Hematopoietic multipotent progenitor cell treated with erythropoietin and hydrocortisone succinate and interleukin-3 and kit ligand, for 15 days (in vitro differentiated cells): ENCODE data around the gene ALG12.

Source experiments
- DNase-seq: peaks from one replicate; pipeline ENCODE4 v3.0.0-alpha.2; 2015; ENCODE audit warnings: low spot score

Gene ALG12

GRCh38 chr22:49887702-49888101 is 30.5 kb downstream of the ALG12 start:
- DNase-seq, result no peak

GRCh38 chr22:49887064-49887451 is 31.2 kb downstream of the ALG12 start:
- DNase-seq, result no peak

GRCh38 chr22:49886346-49887063 is 31.7 kb downstream of the ALG12 start:
- no peak for DNase-seq

DNA sequence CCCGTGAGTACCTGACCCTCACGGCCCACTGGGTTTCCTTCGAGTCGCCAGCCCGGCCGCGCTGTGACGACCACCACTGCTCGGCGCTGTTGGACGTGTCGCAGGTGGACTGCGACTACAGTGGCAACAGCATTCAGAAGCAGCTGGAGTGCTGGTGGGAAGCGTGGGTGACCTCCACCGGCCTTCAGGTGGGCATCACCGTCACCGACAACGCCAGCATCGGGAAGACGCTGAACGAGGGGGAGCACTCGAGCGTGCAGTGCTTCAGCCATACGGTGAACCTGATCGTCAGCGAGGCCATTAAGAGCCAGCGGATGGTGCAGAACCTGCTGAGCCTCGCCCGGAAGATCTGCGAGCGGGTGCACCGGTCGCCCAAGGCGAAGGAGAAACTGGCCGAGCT is 32.4 kb downstream of the ALG12 start:
- DNase-seq, result no peak

DNA sequence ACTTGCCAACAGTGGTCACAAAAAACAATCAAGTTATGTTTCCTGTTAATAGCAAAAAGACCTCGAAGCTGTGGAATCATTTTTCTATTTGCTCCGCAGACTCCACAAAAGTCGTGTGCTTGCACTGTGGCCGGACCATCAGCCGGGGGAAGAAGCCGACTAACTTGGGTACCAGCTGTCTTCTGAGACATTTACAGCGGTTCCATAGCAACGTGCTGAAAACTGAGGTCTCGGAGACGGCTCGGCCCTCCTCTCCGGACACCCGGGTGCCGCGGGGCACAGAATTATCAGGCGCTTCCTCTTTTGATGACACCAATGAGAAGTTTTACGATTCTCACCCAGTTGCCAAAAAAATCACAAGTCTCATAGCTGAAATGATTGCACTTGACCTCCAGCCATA is 33.0 kb downstream of the ALG12 start:
- no peak for DNase-seq

DNA sequence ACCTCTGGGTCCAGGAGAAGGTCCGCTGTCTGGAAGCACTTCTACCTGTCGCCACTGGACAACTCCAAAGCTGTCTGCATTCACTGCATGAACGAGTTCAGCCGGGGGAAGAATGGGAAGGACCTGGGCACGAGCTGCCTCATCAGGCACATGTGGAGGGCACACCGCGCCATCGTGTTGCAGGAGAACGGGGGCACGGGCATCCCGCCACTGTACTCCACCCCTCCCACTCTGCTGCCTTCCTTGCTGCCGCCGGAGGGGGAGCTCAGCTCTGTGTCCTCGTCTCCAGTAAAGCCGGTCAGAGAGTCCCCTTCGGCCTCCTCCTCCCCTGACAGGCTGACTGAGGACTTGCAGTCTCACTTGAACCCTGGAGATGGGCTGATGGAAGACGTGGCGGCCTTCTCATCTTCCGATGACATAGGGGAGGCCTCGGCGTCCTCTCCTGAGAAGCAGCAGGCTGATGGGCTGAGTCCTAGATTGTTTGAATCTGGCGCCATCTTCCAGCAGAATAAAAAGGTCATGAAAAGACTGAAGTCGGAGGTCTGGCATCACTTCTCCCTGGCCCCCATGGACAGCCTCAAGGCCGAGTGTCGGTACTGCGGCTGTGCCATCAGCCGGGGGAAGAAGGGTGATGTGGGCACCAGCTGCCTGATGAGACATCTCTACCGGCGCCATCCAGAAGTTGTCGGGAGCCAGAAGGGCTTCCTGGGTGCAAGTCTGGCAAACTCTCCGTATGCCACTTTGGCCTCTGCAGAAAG is 33.6 kb downstream of the ALG12 start:
- no peak for DNase-seq

DNA sequence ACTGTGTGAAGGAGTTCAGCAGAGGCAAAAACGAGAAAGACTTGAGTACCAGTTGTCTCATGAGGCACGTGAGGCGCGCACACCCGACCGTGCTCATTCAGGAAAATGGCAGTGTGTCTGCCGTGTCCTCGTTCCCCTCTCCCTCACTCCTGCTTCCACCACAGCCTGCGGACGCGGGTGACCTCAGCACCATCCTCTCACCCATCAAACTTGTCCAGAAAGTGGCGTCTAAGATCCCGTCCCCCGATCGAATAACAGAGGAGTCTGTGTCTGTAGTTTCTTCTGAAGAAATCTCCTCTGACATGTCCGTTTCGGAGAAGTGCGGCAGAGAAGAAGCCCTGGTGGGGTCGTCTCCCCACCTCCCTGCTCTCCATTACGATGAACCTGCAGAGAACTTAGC is 34.2 kb downstream of the ALG12 start:
- no peak for DNase-seq

GRCh38 chr22:49883294-49883640 is 35.0 kb downstream of the ALG12 start:
- DNase-seq, result no peak

DNA sequence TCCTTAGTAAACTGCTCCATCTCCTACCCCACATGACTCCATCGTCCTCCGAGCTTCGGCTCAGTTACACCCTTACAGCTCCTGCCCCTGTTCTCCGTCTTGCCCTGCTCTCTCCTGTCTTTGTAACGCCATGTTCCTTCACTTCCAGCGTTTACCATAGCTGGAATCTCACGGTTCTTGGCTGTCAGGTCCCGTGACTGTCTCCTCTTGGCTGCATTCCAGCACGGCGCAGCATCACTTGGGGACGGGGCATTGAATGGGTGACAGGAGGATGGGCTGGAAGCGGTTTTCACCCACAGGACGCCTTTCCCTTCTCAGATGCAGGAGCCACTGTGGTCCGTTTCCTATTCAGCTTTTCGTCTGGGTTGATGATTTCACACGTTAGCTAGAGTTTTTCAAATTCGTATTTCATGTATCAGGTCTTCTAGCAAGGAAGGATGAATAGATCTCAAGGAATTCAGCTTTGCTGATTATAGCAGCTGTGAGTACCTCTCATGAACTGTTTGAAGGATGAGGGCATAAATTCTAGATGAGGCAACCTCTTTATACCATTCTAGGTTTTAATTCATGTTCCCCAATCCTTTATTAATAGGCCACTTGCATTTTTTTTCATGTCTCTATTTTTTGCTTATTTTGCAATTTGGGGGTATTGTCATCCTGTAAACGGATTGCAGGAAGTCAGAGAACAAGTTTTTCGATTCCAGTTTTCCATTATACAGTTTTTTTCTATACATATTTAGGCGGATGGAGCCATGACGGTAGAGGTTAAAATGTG is 35.5 kb downstream of the ALG12 start:
- DNase-seq, result no peak

GRCh38 chr22:49881856-49882255 is 36.4 kb downstream of the ALG12 start:
- DNase-seq, result no peak

- DNase-seq, result no peak
These were observed 38.0 kb downstream of the ALG12 start for GRCh38 chr22:49880281-49880680.

- DNase-seq, result no peak
These were observed 38.4 kb downstream of the ALG12 start for GRCh38 chr22:49879871-49880270.

DNA sequence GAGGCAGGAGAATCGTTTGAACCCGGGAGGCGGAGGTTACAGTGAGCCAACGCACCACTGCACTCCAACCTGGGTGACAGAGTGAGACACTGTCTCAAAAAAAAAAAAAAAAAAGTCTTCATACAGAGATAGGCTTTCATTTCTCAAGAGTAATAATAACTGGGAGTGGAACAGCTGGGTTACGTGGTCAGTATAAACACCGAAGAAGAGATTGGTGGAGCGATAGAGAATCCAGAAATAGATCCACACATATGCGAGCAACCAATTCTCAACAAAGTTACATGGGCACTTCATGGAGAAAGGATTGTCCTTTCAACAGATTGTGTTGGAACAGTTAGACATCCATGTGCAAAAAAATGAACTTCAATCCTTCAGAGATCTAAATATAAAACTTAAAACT is 40.0 kb downstream of the ALG12 start:
- no peak for DNase-seq

DNA sequence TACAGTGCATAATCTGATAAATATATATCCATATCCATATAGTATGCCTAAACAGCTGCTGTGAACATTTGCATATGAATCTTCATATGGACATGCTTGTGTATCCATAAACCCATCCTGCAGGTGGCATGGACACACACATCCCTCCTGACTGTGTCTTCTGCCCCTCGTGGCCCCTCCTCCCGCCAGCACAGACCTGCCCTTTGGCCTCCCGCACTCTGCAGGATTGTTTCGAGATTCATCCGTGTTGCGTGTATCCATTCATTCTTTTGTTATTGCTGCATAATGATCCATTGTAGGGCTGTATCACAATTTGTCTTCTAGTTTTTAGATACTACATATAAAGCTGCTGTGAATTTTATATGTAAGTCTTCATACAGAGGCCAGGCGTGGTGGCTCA is 40.6 kb downstream of the ALG12 start:
- DNase-seq, result no peak

DNA sequence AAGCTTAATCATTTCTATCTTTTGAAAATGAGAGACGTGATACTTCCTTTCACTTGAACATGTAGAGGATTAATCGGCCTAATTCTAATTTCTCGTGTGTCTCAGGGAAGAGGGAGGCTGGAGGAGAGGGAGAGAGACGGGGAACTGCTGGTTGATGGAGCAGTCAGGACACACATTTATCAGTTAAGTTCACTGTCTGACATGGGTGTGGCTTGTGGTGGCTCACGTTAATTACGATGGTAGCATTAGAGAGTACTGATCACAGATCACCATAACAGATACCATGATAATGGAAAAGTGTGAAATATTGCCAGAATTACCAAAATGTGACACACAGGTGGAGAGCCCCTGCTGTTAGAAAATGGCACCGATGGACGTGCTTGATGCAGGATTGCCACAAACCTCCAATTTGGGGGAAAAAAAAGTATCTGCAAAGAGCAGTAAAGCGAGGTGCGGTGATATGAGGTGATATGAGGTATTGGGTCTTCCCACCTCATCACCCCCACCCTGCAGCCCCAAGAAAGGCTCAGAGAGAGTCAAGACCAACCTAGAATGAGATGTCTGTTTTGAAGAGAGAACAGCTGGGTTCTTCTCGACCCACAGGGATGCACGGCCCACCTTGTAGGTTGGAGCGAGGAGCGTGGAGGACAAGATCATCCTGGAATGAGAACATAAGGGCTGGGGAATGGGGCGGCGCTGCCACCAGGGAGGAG is 44.9 kb downstream of the ALG12 start:
- DNase-seq, result no peak

- no peak for DNase-seq
These were observed 45.9 kb downstream of the ALG12 start for GRCh38 chr22:49872347-49872746.

DNA sequence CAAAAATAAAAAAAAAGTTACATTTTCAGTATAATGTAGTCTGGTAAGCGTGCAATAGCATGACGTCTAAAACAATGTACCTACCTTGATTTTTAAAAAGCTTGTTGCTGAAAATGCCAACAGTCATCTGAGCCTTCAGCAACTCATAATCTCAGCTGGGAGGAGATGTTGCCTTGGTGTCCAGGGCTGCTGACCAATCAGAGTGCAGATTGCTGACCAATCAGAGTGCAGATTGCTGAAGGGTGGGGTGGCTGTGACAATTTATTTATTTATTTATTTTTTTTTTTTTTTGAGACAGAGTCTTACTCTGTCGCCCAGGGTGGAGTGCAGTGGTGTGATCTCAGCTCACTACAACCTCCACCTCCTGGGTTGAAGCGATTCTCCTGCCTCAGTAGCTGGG is 46.8 kb downstream of the ALG12 start:
- DNase-seq, result peak; percentile 32

DNA sequence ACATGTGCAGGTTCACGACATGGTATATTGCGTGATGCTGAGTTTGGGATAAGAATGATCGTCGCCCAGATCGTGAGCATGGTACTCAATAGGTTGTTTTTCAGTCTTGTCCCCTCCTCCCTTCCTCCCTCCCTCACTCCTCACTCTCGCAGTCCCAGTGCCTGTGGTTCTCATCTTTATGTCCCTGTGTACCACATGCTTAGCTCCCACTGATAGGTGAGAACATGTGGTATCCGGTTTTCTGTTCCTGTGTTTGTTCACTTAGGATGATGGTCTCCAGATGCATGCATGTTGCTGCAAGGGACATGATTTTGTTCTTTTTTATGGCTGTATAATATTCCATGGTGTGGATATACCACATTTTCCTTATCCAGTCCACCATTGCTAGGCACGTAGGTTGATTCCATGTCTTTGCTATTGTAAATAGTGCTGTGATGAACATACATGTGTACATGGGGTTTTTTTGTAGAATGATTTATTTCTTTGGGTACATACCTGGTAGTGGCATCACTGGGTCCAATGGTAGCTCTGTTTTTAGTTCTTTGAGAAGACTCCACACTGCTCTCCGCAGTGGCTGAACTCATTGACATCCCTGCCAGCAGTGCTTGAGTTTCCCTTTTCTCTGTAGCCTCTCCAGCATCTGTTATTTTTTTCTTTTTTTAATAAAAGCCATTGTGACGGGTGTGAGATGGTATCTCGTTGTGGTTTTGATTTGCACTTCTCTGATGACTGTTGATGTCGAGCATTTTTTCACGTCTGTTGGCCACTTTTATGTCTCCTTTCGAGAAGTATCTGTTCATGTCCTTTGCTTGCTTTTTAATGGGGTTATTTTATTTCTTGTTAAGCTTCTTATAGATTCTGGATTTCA is 48.2 kb downstream of the ALG12 start:
- DNase-seq, result no peak

DNA sequence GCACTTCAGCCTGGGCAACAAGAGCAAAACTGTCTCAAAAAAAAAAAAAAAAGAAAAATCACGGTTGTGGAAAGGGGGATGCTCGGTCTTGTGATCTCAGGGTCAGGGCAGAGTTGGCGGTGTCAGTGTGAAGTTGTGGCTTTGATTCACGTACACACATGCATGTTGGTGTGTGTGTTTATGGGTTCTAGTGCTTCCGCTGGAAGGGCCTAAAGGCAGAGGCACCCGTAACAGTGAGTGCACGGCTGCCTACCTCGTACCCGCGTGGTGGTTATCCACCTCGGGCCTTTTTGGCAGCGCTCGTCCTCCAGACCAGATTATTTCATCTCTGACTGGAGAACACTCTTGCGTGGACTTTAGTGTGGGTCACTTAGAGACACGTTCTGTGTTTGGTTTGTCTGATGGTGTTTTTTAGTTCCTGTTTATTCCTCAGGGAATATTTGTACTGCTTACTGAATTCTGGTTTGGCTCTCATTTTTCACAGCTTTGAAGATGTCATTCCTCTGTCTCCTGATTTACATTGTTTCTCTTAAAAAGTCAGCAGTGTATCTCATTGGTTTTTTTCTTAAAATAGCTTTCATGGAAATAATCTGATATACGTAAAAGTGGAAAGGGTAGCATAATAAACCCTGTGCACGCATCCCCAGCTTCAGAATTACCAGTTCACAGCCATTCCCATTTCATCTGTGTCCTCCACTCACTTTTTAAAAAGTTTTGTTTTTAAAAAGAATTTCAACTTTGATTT is 49.0 kb downstream of the ALG12 start:
- DNase-seq, result no peak
